GM12878 (cell line): Measurements from ENCODE around the gene TAF4. TPM values are rescaled to one million over a fixed set of nuclear protein-coding genes. Genes with fewer than 3 reads are reported as not detected.

Experiments
- CBX5 ChIP-seq: sonication (generic); IDR thresholded peaks from 2 replicates; pipeline ENCODE4 v1.6.1; 2016; ENCODE audit warnings: low read depth, moderate library complexity, mild to moderate bottlenecking, inconsistent platforms
- CREB1 ChIP-seq: IDR thresholded peaks from 2 replicates; pipeline ENCODE4 v1.6.1; 2012; ENCODE audit warnings: low read depth, mild to moderate bottlenecking, inconsistent platforms
- MLLT1 ChIP-seq: fragments of 450-650 bp; IDR thresholded peaks from 2 replicates; pipeline ENCODE4 v1.6.1; 2016; ENCODE audit warnings: mild to moderate bottlenecking
- PKNOX1 ChIP-seq: fragments of 450-650 bp; IDR thresholded peaks from 2 replicates; pipeline ENCODE4 v1.6.1; 2016; ENCODE audit warnings: mild to moderate bottlenecking
- PML ChIP-seq: IDR thresholded peaks from 2 replicates; pipeline ENCODE4 v1.6.1; 2012; ENCODE audit warnings: low read length, inconsistent platforms
- POU2F2 ChIP-seq: IDR thresholded peaks from 3 replicates; pipeline ENCODE4 v1.6.1; 2011; ENCODE audit warnings: low read depth, mild to moderate bottlenecking, low read length, borderline replicate concordance
- SMARCA5 ChIP-seq: fragments of 450-650 bp; IDR thresholded peaks from 2 replicates; pipeline ENCODE4 v1.6.1; 2017; ENCODE audit warnings: mild to moderate bottlenecking
- TAF1 ChIP-seq: IDR thresholded peaks from 2 replicates; pipeline ENCODE4 v1.6.1; 2011; ENCODE audit warnings: mild to moderate bottlenecking, low read depth, low read length, borderline replicate concordance
- TBL1XR1 ChIP-seq: IDR thresholded peaks from 2 replicates; pipeline ENCODE4 v1.6.1; 2012; ENCODE audit warnings: low read depth, low read length, improper control_type of control experiment
- TCF3 ChIP-seq: IDR thresholded peaks from 2 replicates; pipeline ENCODE4 v1.6.1; 2012; ENCODE audit warnings: low read depth, mild to moderate bottlenecking, low read length, borderline replicate concordance; ENCODE audit not compliant: insufficient read depth
- ZNF384 ChIP-seq: IDR thresholded peaks from 2 replicates; pipeline ENCODE4 v1.6.1; 2012; ENCODE audit warnings: low read depth, mild to moderate bottlenecking, low read length, improper control_type of control experiment, borderline replicate concordance
- polyA plus RNA-seq, 11 experiments: library from polyadenylated mRNA; depleted of rRNA in 4 of 11; unstranded in 6 of 11; stranded (reverse) in 5 of 11; fragments of >200 nt; fragmentation: Nextera tagmentation in 4 of 11; fragmentation: Illumina TruSeq in 1 of 11; extraction: Ambion mirVana in 4 of 11; extraction: Trizol in 1 of 11; gene quantifications; 1 replicate in 1 of 11; 2 replicates in 10 of 11; pipeline versions ENCODE4 v1.2.1 to v1.2.3, GENCODE V29; 2011 to 2016; ENCODE audit warnings: inconsistent platforms in 2 of 11, missing spikeins in 2 of 11, low read depth in 1 of 11
- total RNA-seq, 4 experiments: library from RNA; depleted of rRNA in 3 of 4; stranded (reverse); fragments of >200 nt in 3 of 4; fragmentation: Illumina TruSeq in 1 of 4; extraction: Trizol in 1 of 4; gene quantifications; 2 replicates each; pipeline versions ENCODE4 v1.2.1 to v1.2.3, GENCODE V29; 2013 to 2021
- TF ChIP-seq, protein P1 (sequence below): fragments of 450-650 bp; formaldehyde crosslinking; IDR thresholded peaks from 2 replicates; pipeline ENCODE4 v1.4.0; 2020; ENCODE audit warnings: mild to moderate bottlenecking, moderate library complexity
- TF ChIP-seq, protein P2 (sequence below): IDR thresholded peaks from 2 replicates; pipeline ENCODE4 v1.6.1; 2011; ENCODE audit warnings: low read depth, mild to moderate bottlenecking, low read length, moderate library complexity, borderline replicate concordance; ENCODE audit errors: extremely low read depth

The TAF4 gene
- total and polyA plus RNA-seq, 10 of the 15 experiments (the other 5 are each of a cell fraction or from before 2014, with no cell fraction given), result 0.39 to 16.9 (median 3.4) TPM

GRCh38 chr20:62030834-62031434 is 34.7 kb downstream of the TAF4 start (continued):
- TF ChIP-seq, protein P1, sequence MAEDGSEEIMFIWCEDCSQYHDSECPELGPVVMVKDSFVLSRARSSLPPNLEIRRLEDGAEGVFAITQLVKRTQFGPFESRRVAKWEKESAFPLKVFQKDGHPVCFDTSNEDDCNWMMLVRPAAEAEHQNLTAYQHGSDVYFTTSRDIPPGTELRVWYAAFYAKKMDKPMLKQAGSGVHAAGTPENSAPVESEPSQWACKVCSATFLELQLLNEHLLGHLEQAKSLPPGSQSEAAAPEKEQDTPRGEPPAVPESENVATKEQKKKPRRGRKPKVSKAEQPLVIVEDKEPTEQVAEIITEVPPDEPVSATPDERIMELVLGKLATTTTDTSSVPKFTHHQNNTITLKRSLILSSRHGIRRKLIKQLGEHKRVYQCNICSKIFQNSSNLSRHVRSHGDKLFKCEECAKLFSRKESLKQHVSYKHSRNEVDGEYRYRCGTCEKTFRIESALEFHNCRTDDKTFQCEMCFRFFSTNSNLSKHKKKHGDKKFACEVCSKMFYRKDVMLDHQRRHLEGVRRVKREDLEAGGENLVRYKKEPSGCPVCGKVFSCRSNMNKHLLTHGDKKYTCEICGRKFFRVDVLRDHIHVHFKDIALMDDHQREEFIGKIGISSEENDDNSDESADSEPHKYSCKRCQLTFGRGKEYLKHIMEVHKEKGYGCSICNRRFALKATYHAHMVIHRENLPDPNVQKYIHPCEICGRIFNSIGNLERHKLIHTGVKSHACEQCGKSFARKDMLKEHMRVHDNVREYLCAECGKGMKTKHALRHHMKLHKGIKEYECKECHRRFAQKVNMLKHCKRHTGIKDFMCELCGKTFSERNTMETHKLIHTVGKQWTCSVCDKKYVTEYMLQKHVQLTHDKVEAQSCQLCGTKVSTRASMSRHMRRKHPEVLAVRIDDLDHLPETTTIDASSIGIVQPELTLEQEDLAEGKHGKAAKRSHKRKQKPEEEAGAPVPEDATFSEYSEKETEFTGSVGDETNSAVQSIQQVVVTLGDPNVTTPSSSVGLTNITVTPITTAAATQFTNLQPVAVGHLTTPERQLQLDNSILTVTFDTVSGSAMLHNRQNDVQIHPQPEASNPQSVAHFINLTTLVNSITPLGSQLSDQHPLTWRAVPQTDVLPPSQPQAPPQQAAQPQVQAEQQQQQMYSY, result no peak
- TF ChIP-seq CREB1 (no peak), TBL1XR1 (no peak), TCF3 (no peak), ZNF384 (no peak), POU2F2 (no peak), PML (no peak), MLLT1 (peak; percentile 75), SMARCA5 (no peak), TAF1 (no peak), CBX5 (no peak), PKNOX1 (peak; percentile 85)
- TF ChIP-seq, protein P2, sequence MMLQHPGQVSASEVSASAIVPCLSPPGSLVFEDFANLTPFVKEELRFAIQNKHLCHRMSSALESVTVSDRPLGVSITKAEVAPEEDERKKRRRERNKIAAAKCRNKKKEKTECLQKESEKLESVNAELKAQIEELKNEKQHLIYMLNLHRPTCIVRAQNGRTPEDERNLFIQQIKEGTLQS, result no peak
